ENCODE data around the gene GPRC5C.

GPRC5C gene

DNA sequence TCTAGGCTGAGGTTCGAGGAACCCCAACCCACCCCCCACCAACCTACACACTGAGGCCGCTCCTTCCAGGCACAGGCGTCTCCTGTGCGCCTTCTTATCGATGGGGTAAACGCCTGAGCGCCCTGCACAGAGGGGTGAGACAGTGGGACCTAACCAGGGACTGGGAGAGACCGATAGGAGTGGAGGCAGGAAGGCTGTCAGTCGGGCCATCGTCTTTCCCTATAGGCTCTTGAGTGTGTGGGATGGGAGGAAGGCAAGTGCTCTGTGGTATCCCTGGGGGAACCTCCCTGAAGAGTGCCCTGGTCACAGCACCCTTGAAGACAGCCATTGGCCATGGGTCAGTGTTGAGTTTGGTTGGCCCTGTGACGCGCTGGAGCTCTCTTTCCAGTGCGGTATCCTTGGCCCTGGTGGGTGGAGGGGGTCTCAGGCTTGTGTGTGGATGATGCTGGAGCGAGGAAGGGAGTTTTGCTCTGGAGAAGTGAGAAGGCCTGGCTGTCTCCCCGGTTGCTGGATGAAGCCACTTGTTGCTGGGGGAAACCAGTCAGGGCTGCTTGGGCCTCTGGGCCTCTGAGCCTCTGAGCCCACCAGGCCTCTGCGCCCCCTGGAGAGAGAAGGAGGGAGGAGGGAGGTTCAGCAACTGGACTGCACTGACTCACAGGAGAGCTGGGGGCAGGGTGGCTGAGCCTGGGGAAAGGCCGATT, 1.7 kb downstream of the GPRC5C start:
- DNase-seq (ENCODE audit: low read depth), result no peak

DNA sequence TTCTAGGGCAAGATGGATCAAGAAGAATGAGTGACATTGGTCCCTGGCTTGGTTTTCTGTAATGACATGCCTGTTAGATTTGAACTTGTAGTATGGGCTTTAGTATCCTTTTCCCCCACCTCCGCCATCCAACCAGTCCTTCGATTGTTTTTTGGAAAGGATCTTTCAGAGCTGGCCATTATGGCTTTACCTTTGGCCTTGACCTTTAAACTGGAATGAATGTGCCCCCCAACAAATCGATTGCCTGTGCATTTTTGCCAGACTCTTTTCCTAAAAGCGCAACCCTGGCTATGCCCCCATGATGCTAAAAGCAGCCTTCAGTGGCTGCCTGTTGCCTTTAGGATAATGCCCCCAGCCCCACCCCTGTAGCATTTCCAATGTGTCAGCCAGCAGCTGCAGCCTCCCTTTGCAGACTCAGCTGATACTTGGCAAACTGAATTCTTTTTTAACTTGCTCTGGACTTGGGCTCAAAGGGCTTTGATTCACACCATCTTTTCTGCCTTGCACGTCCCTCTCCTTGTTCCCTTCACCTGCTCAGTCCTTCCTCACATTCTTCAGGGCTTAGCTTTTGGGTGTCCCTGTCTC, 4.0 kb downstream of the GPRC5C start:
- DNase-seq (ENCODE audit: low read depth), result no peak

DNA sequence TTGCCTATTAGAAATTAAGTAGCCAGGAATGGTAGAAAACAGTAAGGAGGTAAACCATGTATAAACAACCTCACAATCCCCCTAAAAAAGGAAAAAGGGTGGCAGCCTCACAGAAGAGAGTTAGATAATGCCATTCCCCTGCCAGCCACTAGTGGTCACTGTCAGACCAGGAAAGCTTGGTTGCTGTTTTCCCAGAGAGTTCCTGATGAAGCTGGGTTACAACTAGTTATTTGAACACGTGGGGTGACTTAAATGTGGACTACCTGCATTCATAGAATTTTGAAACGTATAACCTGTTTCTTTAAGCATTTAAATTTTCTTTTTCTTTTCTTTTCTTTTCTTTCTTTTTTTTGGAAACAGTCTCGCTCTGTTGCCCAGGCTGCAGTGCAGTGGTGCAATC, 5.8 kb downstream of the GPRC5C start:
- DNase-seq (ENCODE audit: low read depth), result no peak

DNA sequence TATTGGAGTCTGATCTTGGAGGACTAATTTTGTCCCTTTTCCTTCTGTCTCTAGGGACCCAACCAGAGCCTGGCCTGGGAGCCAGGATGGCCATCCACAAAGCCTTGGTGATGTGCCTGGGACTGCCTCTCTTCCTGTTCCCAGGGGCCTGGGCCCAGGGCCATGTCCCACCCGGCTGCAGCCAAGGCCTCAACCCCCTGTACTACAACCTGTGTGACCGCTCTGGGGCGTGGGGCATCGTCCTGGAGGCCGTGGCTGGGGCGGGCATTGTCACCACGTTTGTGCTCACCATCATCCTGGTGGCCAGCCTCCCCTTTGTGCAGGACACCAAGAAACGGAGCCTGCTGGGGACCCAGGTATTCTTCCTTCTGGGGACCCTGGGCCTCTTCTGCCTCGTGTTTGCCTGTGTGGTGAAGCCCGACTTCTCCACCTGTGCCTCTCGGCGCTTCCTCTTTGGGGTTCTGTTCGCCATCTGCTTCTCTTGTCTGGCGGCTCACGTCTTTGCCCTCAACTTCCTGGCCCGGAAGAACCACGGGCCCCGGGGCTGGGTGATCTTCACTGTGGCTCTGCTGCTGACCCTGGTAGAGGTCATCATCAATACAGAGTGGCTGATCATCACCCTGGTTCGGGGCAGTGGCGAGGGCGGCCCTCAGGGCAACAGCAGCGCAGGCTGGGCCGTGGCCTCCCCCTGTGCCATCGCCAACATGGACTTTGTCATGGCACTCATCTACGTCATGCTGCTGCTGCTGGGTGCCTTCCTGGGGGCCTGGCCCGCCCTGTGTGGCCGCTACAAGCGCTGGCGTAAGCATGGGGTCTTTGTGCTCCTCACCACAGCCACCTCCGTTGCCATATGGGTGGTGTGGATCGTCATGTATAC, 8.0 kb downstream of the GPRC5C start:
- no peak for DNase-seq (ENCODE audit: low read depth)

DNA sequence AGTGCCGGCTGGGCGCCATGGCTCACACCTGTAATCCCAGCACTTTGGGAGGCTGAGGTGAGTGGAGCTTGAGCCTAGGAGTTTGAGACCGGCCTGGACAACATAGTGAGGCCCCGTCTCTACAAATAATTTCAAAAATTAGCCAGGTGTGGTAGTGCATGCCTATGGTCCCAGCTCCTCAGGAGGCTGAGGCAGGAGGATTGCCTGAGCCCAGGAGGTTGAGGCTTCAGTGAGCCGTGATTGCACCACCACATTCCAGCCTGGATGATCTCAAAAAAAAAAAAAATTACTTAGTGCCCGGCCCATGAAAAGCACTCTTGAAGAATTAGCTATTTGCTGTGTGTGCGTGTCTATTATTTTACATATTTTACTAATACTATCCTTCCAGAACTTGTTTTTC, 9.6 kb downstream of the GPRC5C start:
- DNase-seq (ENCODE audit: low read depth), result no peak

DNA sequence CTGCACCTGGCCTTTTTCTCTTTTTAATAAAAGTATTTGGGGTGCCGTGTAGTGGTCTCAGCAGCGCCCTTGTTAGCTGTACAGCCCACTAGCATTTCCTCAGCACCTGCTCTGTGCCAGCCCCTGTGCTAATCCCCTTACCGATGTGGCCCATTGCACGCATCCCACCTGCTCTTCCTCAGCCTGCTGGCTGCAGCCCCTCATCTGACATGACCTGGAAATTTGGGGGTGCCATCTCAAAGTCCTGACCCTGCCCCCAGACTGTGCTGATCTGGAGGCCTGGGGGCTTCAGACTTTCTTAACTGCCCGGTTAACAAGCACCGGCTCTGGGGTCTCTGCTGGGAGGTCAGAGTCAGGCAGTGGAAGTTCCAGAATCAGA, 10.4 kb downstream of the GPRC5C start:
- no peak for DNase-seq (ENCODE audit: low read depth)

DNA sequence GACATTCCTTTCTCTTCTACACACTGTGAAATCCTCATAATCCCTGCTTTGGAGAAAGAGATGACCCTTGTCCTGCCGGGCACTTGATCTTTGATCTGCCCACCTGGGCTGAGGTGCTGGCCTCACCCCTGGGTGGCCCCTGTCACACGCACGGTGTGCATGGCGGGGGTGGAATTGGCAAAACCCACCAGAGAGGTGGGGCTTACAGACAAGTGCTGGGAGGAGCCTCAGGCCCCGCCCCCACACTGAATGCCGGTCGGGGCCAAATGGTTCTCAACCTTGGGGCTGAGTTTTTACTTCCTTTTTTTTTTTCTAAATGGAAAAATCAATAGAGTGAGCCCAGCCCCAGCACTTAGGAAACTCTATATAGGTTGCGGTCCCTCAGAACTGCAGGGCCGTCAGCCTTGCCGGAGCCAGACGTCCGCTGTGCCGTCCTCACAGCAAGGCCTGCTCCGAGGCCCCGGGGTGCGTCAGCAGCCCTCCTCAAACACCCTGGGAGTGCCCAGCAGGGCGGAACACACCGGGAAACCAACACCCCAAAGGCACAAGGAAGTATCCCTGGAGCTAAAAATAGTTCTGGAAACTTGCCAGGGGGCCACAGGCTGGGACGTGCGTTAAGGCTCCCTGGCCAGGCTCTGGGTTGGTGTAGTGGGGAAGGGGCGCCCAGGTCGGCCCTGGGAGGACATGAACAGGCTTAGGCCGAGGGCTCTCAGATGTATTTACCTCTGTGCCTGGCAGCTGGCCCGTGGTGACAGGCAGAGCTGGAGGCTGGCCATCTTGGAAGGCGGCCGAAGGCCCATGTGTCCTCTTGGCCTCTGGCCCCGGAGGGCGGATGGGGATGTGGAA, 11.0 kb downstream of the GPRC5C start:
- DNase-seq (ENCODE audit: low read depth), result no peak

DNA sequence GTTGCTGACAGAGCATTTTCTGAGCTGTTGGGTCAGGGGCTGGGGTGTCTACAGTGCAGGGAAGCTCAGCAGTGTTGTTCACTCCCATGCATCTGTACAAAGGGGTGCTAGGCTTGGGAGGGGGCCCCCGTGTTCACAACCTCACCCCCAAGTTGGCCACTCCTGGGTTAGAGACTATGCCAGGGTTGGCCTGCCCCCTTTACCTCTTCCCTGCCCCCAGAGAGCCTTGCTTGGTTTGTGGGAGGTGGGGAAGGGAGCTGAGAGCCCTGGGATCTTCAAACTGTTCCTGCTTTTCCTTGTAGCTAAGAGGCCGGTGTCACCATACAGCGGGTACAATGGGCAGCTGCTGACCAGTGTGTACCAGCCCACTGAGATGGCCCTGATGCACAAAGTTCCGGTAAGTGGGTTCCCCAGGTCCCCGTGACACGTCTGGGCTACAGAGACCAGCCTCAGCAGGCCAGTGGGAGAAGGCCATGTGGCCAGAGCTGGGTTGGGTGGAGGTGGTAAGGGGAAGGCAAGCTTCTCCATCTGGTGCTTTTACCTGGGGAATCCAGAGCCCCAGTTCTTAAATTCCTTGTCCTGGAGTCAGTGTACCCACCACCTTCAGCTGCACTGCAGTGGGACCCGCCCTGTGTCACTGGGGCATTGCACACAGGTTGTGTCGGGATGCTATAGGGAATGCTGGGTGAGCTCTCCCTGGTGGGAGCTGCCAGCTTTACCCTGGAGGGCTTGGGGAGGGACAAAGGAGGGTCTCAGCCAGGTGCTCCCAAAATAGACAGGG, 11.8 kb downstream of the GPRC5C start:
- DNase-seq (ENCODE audit: low read depth), result no peak

DNA sequence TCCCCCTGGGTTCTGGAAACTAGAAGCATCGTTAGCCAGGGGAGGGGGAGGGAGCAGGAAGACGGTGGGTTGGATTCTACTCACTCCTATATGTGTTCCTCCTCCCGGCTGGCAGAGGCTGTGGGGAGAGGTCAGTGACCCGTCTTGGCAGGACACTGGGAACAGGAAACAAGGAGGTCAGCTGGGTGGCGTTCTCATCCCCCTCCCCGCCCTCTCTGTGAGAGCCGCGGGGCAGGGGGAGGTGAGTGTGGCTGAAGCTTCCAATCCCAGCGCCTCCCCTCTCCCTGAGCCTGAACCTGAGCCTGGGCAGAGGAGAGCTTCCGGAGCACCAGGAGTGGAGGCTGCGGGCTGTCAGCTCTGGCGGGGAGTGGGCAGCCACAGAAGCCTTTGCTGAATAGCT, 12.5 kb downstream of the GPRC5C start:
- DNase-seq (ENCODE audit: low read depth), result no peak

DNA sequence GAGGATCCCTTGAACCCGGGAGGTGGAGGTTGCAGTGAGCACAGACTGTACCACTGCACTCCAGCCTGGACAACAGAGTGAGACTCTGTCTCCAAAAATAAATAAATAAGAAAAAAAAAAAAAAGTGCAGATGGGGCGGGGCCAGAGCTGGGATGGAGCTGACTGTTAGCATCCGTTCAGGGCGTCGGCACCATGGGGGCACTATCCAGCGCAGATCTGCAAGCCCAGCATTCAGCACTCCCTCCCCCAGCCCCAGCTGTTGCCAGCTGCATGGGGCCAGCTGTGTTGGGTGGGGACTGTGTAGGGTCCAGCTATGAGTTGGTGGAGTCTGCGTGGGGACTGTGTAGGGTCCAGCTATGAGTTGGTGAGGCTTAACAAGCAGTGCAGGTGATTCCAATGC, 13.3 kb downstream of the GPRC5C start:
- DNase-seq (ENCODE audit: low read depth), result no peak

DNA sequence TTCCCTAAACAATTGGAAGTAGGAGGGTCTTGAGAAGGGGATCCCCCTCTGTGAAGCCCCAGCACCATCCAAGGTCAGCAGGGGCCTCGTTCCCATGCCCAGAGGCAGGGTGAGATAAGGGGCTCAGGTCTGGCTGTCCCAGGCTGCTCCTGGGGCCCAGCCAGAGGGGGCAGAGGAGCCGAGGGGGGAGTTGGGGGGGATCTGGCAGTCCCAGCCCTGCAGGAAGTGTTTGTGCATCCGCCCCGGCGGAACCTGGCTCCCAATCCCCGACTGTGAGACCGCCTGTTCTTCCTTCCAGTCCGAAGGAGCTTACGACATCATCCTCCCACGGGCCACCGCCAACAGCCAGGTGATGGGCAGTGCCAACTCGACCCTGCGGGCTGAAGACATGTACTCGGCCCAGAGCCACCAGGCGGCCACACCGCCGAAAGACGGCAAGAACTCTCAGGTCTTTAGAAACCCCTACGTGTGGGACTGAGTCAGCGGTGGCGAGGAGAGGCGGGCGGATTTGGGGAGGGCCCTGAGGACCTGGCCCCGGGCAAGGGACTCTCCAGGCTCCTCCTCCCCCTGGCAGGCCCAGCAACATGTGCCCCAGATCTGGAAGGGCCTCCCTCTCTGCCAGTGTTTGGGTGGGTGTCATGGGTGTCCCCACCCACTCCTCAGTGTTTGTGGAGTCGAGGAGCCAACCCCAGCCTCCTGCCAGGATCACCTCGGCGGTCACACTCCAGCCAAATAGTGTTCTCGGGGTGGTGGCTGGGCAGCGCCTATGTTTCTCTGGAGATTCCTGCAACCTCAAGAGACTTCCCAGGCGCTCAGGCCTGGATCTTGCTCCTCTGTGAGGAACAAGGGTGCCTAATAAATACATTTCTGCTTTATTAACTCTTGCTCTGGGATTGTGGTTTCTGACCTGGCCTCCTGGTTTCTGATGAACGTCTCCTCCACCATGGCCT, 14.9 kb downstream of the GPRC5C start:
- DNase-seq (ENCODE audit: low read depth), result no peak

DNA sequence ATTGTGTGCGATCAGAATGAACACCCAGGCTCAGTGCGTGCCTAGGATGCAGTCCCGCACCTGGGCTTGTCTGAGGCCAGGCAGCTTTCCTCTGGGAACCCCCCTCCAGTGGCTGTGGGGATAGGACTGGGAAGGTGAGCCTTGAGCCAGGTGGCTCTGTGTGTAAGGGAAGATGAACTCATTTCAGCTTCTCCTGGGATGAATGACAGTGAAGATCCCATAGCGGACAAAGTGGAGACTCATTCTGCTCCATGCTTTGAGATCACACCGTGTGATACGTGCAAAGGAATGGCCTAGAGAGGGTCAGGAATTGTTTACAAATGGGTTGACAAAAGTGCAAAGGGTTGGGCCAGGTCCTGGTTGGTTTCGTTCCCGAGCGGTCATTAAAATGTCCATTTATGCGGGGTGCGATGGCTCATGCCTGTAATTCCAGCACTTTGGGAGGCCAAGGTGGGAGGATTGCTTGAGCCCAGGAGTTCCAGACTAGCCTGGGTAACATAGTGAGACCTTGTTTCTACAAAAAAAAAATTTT, 15.8 kb downstream of the GPRC5C start:
- DNase-seq (ENCODE audit: low read depth), result no peak

DNA sequence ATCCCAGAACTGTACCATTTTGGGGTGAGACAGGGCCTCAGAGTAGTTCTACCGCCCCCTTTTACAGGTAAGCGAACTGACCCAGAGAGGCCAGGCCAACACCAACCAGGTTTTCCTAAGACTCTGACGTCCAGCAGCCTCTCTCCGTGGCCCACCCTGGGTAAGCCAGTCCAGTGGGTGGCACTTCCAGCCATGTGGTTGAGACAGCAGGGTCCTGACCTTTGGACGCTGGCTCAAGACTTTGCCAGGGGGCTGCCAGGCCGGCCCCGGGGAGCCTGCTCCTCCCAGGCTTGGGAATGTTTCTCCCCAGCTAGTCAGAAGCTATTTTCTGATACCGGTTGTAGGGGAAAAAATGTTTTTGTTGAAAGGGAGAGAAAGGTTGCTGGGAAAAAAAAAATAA, 16.9 kb downstream of the GPRC5C start:
- DNase-seq (ENCODE audit: low read depth), result no peak

DNA sequence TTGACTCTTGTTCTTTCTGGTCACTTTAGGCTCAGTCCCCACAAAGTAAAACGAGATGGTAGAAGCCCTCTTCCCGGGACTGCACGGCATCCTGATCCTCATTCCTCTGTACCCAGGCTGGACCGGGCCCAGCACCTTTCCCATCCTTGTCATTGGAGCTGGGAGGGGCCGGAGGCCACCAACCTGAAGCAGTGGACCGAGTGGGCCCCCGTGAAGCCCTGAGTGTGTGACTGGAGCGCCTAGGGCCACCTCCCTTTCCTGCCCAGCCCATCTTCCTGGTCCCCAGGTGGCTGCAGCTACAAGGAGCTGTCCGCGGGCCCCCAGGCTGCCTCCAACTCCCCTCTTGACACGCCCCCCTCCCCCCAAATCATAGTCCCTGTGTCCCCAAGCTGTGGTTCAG, 17.4 kb downstream of the GPRC5C start:
- DNase-seq (ENCODE audit: low read depth), result no peak

DNA sequence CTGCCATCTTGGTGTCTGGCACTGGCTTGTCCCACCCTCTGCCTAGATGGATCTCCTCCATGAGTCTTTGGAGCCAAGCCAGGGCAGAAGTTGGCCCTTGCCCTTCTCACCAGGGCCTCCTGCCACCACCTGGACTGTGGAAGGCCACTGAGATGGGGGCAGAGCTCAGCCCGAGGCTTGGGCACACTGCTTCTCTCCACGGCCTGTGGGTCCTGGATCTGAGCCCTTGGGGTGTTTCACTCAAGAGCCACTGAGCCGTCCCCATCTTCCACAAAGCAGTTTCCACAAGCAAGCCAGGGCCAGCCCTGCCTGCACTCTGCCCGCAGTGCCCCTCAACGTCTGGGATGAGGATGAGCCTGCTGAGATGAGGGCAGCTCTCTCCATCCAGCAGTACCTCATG, 17.9 kb downstream of the GPRC5C start:
- no peak for DNase-seq (ENCODE audit: low read depth)

DNA sequence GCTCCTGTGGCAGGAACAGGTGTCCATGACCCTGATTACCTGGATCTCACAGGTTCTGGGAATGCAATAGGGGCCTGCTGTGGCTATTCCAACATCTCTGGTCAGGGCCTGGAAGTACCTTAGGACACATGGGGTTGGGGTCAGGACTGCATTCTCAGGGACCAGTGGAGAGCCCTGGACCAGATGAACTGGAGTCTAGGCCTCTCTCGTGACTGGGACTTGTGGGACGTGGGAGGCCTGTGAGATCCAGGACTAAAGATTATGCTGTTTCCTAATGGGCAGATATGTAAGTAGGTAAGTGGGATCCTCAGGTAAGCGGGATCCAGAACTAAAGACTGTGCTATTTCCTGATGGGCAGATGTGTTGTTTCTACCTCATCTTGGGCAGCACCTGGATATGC, 18.3 kb downstream of the GPRC5C start:
- no peak for DNase-seq (ENCODE audit: low read depth)

DNA sequence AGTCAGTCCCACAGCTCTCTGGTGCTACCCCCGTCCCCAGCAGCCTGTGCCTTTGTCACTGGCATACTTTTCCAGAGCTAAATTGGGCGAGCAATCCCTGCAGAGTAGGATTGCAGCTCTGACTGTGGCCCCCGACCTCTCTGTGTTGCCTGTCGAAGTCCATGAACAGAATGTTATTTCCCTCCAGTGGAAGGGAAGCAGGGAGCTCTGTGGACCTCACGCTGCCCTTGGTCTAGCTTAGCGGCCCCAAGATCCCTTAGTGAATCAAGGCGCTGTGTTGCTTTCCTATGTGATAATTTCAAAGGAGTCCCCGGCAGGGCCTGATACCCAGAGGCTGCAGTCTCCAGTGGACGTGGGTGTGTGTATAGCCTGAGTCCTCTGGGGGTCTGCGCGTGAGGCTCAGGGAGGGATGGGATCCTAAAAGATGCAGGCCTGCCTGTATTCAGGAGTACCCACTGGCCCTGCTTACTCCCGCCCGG, 19.1 kb downstream of the GPRC5C start:
- no peak for DNase-seq (ENCODE audit: low read depth)

DNA sequence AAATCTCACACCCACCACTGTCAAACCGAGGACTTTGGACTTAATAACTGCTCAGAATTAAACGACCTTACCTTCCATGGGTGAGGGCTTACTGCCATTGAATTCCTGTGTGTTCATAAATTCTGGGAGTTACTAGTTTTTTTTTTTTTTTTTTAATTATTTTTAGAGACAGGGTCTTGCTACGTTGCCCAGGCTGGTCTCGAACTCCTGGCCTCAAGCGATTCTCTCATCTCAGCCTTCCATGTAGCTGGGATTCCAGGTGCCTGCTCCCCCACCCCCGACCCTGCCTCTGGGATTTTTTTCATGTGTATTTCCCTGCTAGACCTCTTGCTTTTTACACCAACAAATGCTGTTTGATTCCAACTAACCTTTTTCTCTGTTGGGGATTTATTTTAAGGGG, 19.7 kb downstream of the GPRC5C start:
- DNase-seq (ENCODE audit: low read depth), result no peak

DNA sequence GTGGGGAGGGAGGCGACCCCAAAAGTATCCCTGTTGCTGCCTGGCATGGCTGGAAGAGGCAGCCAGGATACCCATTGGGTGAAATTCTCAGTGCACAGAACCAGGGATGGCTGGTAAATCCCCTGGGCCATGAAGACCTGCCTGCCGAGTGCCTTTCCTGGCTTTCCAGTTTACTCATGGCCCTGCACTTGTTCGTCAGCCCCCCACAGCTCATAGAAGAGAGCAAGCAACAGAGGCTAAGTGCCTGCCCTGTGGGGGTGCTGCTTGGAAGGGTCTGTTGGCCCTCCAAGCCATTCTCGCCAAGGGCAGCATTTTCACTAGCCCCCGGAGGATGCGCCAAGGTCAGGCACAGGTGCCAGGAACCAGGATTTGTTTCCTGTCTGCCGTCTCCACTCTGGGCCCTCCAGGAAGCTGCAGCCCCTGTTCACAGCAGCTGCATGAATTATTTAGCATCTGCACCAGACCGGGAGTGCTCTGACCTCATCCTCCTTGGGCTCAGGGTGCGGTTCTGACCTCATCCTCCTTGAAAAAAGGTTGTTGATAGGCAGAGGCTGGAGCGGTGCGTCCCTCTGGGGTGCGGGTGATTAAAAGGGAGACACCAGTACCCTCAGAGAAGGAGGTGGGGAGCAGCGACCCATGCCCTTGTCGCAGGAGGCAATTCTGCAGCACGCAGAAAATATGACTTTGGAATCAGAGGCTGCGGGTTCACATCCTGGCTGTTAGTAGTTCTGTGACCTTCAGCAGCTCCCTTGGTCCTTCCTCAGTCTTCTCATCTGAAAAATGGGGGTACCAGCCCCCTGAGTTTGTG, 20.3 kb downstream of the GPRC5C start:
- DNase-seq (ENCODE audit: low read depth), result no peak

Measured in HS-5 (cell line).